Aorta (tissue), 5 donors: Measurements from ENCODE around the gene MARS1. TPM values are rescaled to one million over a fixed set of nuclear protein-coding genes. Genes with fewer than 3 reads are reported as not detected.

Experiments used
- ATAC-seq: fragments of 200-7000 bp; cut with Tn5 transposase; one replicate; pipeline ENCODE4 v1.9.1; 2022; ENCODE audit warnings: moderate library complexity; ENCODE audit not compliant: low FRiP score
- DNase-seq, 2 donors: peaks; one replicate each; pipeline ENCODE4 v3.0.0-alpha.2; 2020
- H3K27ac ChIP-seq, 2 donors: one replicate each; pipeline ENCODE4 v1.5.1; 2013; ENCODE audit warnings: low read length in 2 of 2, mild to moderate bottlenecking in 2 of 2, moderate library complexity in 2 of 2, control low read depth in 1 of 2, inconsistent platforms in 1 of 2, low read depth in 1 of 2
- H3K27me3 ChIP-seq, 2 donors: one replicate each; pipeline ENCODE4 v1.6.1; 2013; ENCODE audit warnings: control low read depth in 1 of 2, low read length in 1 of 2, mild to moderate bottlenecking in 1 of 2, moderate library complexity in 1 of 2; ENCODE audit not compliant: insufficient read depth in 2 of 2, control insufficient read depth in 1 of 2
- H3K36me3 ChIP-seq, 2 donors: one replicate each; pipeline ENCODE4 v1.6.1; 2013; ENCODE audit warnings: control low read depth in 1 of 2, low read length in 1 of 2, mild to moderate bottlenecking in 1 of 2; ENCODE audit not compliant: insufficient read depth in 2 of 2, control insufficient read depth in 1 of 2
- H3K4me1 ChIP-seq, 2 donors: one replicate each; pipeline ENCODE4 v1.6.1; 2013; ENCODE audit warnings: low read length in 2 of 2, control low read depth in 1 of 2, mild to moderate bottlenecking in 1 of 2, moderate library complexity in 1 of 2; ENCODE audit not compliant: insufficient read depth in 2 of 2, control insufficient read depth in 1 of 2
- H3K4me3 ChIP-seq, 2 donors: one replicate each; pipeline ENCODE4 v1.5.1; 2013; ENCODE audit warnings: low read length in 2 of 2, control low read depth in 1 of 2, mild to moderate bottlenecking in 1 of 2
- H3K9me3 ChIP-seq: one replicate; pipeline ENCODE4 v1.6.1; 2013; ENCODE audit warnings: mild to moderate bottlenecking, low read length; ENCODE audit not compliant: control insufficient read depth
- WGBS, 2 donors: extraction: QIAGEN DNeasy Blood & Tissue Kit; methylation state at CpG; one replicate each; pipeline ENCODE4 v1.1.7; 2013; 5-methylcytosine and 5-hydroxymethylcytosine counted together
- intact Hi-C, 2 donors: fragments of 100-400 bp; cut with DNase I; formaldehyde crosslinking; loops; one replicate each; pipeline versions ENCODE4 v1.14.2 to v1.15.0; 2022
- polyA plus RNA-seq, 2 donors: library from polyadenylated mRNA; stranded (reverse); fragments of 200-250 nt; gene quantifications; one replicate each; pipeline ENCODE4 v1.2.3, GENCODE V29; 2013
- total RNA-seq, 2 donors: library from RNA; stranded (reverse); fragmentation: NEBNext Ultra II Directional; extraction: Animal tissue kit (Norgen Biotek cat#: 25700); gene quantifications; one replicate each; pipeline ENCODE4 v1.2.1, GENCODE V29; 2021
- donor health status: healthy with polysubstance abuse.
- donor health status: Bipolar disorder and iron deficiency.
- donor health status: DM: no; HTN: no; CAD: no.
- donor health status: DM: no; HTN: no; CAD: no.
- donor health status: DM: yes; HTN: yes; CAD: no.

MARS1 gene
- total and polyA plus RNA-seq, 4 donors, result 34.9 to 136 (median 107) TPM

GRCh38 chr12:57525615-57526383, 37.9 kb downstream of the MARS1 start:
- Histone ChIP-seq H3K27ac (no peak overlapping the region), H3K9me3 (no peaks in the 10 kb centered on the region), H3K36me3 (peaks cover 0 to 4% of the 10 kb centered on the region in 2 donors), H3K27me3 (no peaks in the 10 kb centered on the region), H3K4me1 (peaks cover 0 to 2% of the 10 kb centered on the region in 2 donors), H3K4me3 (no peak overlapping the region)
- intact Hi-C loops, result loop anchor here in 1 of 2 donors (2.0 kb wide), 1 partner anchor 21 kb away; the partner anchor contains the start of gene DCTN2
- 67 to 74% methylated on average over 15 to 16 of the region's 16 CpGs for WGBS, 2 donors
- ATAC-seq (no peak), DNase-seq (no peak)

- DNase-seq (no peak), ATAC-seq (no peak)
- intact Hi-C loops, result no loop called here
- no peaks in the 10 kb centered on the region for H3K9me3 ChIP-seq
- no peaks in the 10 kb centered on the region for H3K27me3 ChIP-seq
- no peaks in the 10 kb centered on the region for H3K4me1 ChIP-seq
- H3K27ac ChIP-seq, result no peak overlapping the region
- peaks cover 0 to 4% of the 10 kb centered on the region in 2 donors for H3K36me3 ChIP-seq
- H3K4me3 ChIP-seq, result no peak overlapping the region
- WGBS, 2 donors, result 66 to 72% methylated on average over 4 of the region's 4 CpGs
These were observed 38.7 kb downstream of the MARS1 start for GRCh38 chr12:57526477-57527126.

GRCh38 chr12:57527184-57527583, 39.3 kb downstream of the MARS1 start:
- DNase-seq, result no peak
- no peaks in the 10 kb centered on the region for H3K9me3 ChIP-seq
- peaks cover under 1 to 8% of the 10 kb centered on the region in 2 donors for H3K36me3 ChIP-seq
- H3K4me3 ChIP-seq, result no peak overlapping the region
- no peak for ATAC-seq
- no peak overlapping the region for H3K27ac ChIP-seq
- intact Hi-C loops, result no loop called here
- 61 to 71% methylated on average over 5 of the region's 5 CpGs for WGBS, 2 donors
- no peaks in the 10 kb centered on the region for H3K27me3 ChIP-seq
- H3K4me1 ChIP-seq, result no peaks in the 10 kb centered on the region

GRCh38 chr12:57528176-57528575, 40.3 kb downstream of the MARS1 start:
- Histone ChIP-seq H3K4me1 (no peaks in the 10 kb centered on the region), H3K9me3 (no peaks in the 10 kb centered on the region), H3K27ac (no peak overlapping the region), H3K27me3 (no peaks in the 10 kb centered on the region), H3K36me3 (peaks cover 5 to 13% of the 10 kb centered on the region in 2 donors), H3K4me3 (no peak overlapping the region)
- intact Hi-C loops, result no loop called here
- 69 to 71% methylated on average over 12 of the region's 12 CpGs for WGBS, 2 donors
- ATAC-seq (no peak), DNase-seq (no peak)

GRCh38 chr12:57528831-57529555, 41.1 kb downstream of the MARS1 start:
- DNase-seq (peak in 1 of 2 donors; percentile 13), ATAC-seq (no peak)
- no peaks in the 10 kb centered on the region for H3K4me1 ChIP-seq
- no peak overlapping the region for H3K27ac ChIP-seq
- no peaks in the 10 kb centered on the region for H3K27me3 ChIP-seq
- peaks cover 5 to 15% of the 10 kb centered on the region in 2 donors for H3K36me3 ChIP-seq
- WGBS, 2 donors, result 64 to 65% methylated on average over 10 of the region's 10 CpGs
- intact Hi-C loops, result no loop called here
- H3K9me3 ChIP-seq, result no peaks in the 10 kb centered on the region
- H3K4me3 ChIP-seq, result no peak overlapping the region

- Histone ChIP-seq H3K4me3 (no peak overlapping the region), H3K27ac (no peak overlapping the region), H3K36me3 (peaks cover 5 to 19% of the 10 kb centered on the region in 2 donors), H3K9me3 (no peaks in the 10 kb centered on the region), H3K4me1 (no peaks in the 10 kb centered on the region), H3K27me3 (no peaks in the 10 kb centered on the region)
- DNase-seq (no peak), ATAC-seq (no peak)
- intact Hi-C loops, result no loop called here
- WGBS, 2 donors, result 67% methylated on average over 6 of the region's 6 CpGs
These were observed 42.0 kb downstream of the MARS1 start for GRCh38 chr12:57529831-57530230.

GRCh38 chr12:57530396-57531142, 42.7 kb downstream of the MARS1 start:
- no peak for ATAC-seq
- Histone ChIP-seq H3K9me3 (no peaks in the 10 kb centered on the region), H3K36me3 (peaks cover 5 to 22% of the 10 kb centered on the region in 2 donors), H3K4me3 (no peak overlapping the region), H3K4me1 (no peaks in the 10 kb centered on the region), H3K27me3 (no peaks in the 10 kb centered on the region), H3K27ac (no peak overlapping the region)
- intact Hi-C loops, result no loop called here
- no peak for DNase-seq
- 68% methylated on average over 5 of the region's 5 CpGs for WGBS, 2 donors

- no peak for ATAC-seq
- DNase-seq, result no peak
- 68 to 71% methylated on average over 1 of the region's 1 CpG for WGBS, 2 donors
- Histone ChIP-seq H3K27ac (no peak overlapping the region), H3K36me3 (peaks cover 5 to 20% of the 10 kb centered on the region in 2 donors), H3K9me3 (no peaks in the 10 kb centered on the region), H3K27me3 (no peaks in the 10 kb centered on the region), H3K4me1 (no peaks in the 10 kb centered on the region), H3K4me3 (no peak overlapping the region)
- intact Hi-C loops, result no loop called here
These were observed 44.0 kb downstream of the MARS1 start for GRCh38 chr12:57531836-57532235.
